Stimulated activated CD4-positive, alpha-beta T cell treated with anti-CD3 and anti-CD28 coated beads, Interleukin-4, amount 100 ng/mL, for 1 hour (primary cell): ENCODE results near the gene PNPLA3.

Experiments
- DNase-seq: peaks from one replicate; pipeline ENCODE4 v3.0.0-alpha.2; 2020

PNPLA3 gene

GRCh38 chr22:43995057-43995685 lies 71.6 kb downstream of the PNPLA3 start:
- no peak for DNase-seq

- no peak for DNase-seq
These were observed 72.2 kb downstream of the PNPLA3 start for GRCh38 chr22:43995798-43996169.

- peak; percentile 70 for DNase-seq
These were observed 72.8 kb downstream of the PNPLA3 start for GRCh38 chr22:43996170-43996980.

GRCh38 chr22:43996981-43997265 lies 73.3 kb downstream of the PNPLA3 start:
- no peak for DNase-seq
